ENCODE data around the gene GPR12. TPM values are rescaled to one million over a fixed set of nuclear protein-coding genes. Genes with fewer than 3 reads are reported as not detected.

Gene GPR12
- total and polyA plus RNA-seq, 2 donors (not counting 1 experiment from before 2014, with no cell fraction given), result not detected

DNA sequence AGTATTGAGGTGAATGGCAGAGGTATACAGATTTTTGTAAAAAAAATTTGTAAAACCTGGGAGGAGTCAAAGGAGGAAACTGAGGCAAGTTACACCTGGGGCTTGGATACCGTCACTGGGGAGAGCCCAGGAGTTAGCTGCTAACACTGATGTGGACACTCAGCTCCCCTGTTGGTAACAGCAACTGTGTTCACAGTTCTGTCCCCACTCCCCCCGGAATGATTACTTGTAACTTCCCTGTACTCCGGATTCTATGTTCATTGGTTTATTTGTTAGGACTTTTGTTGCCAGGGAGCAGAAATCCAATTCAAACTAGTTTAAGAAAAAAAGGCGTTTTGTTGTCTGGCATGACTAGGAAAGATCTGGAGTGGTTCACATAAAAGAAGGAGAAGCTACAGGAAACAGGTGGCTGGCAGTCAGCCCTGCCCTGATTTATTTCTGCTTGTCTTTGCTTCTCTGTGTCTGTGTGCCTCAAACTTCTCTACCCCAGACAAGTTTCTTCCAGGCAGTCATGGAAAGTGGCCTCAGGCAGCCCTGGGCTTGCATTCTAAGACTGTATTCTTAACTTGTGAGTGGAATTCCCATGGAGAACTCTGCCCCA is 2.3 kb upstream of the GPR12 start:
- ChIA-PET POLR2A (no interaction called here), CTCF (no interaction called here)
- H3K4me3 ChIP-seq (ENCODE audit: control extremely low read depth in 1 of 5, extremely low read depth in 1 of 5, insufficient read depth in 1 of 5, low read depth in 2 of 5, low read length in 4 of 5), result no peak overlapping the region
- no peak for TF ChIP-seq EZH2 (IDR thresholded peaks at IDR 0.05; ENCODE audit: borderline replicate concordance, insufficient read depth, low read depth, low read length, poor library complexity, severe bottlenecking)
- TF ChIP-seq, protein P1, sequence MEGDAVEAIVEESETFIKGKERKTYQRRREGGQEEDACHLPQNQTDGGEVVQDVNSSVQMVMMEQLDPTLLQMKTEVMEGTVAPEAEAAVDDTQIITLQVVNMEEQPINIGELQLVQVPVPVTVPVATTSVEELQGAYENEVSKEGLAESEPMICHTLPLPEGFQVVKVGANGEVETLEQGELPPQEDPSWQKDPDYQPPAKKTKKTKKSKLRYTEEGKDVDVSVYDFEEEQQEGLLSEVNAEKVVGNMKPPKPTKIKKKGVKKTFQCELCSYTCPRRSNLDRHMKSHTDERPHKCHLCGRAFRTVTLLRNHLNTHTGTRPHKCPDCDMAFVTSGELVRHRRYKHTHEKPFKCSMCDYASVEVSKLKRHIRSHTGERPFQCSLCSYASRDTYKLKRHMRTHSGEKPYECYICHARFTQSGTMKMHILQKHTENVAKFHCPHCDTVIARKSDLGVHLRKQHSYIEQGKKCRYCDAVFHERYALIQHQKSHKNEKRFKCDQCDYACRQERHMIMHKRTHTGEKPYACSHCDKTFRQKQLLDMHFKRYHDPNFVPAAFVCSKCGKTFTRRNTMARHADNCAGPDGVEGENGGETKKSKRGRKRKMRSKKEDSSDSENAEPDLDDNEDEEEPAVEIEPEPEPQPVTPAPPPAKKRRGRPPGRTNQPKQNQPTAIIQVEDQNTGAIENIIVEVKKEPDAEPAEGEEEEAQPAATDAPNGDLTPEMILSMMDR (IDR thresholded peaks at IDR 0.05), result no peak
- Mint-ChIP-seq H3K4me3 (no peak overlapping the region), H3K27me3 (peaks cover 62% of the 10 kb centered on the region), H3K4me1 (peaks cover 24% of the 10 kb centered on the region), H3K9me3 (ENCODE audit: insufficient read depth) (no peaks in the 10 kb centered on the region), H3K27ac (no peak overlapping the region)
- 92% methylated on average over 2 of the region's 4 CpGs for WGBS (ENCODE audit: insufficient coverage)
- no peaks in the 10 kb centered on the region for H4K20me1 ChIP-seq (ENCODE audit: control insufficient read depth, insufficient read depth, low read length, poor library complexity, severe bottlenecking)
- H3K36me3 ChIP-seq (replicated peaks in 1 of 2; ENCODE audit: control extremely low read depth in 1 of 2, control insufficient read depth in 1 of 2, extremely low read depth in 1 of 2, insufficient read depth in 2 of 2, low read length in 1 of 2), result no peaks in the 10 kb centered on the region
- ATAC-seq (ENCODE audit: low read depth), result no peak
- no peak overlapping the region for H3K9ac ChIP-seq (ENCODE audit: low read length)
- DNase-seq, result no peak
- H3K27me3 ChIP-seq (replicated peaks in 1 of 4; ENCODE audit: control extremely low read depth in 1 of 4, control insufficient read depth in 3 of 4, insufficient read depth in 4 of 4, low read length in 3 of 4), result peaks cover 0 to 34% (median 19%) of the 10 kb centered on the region in 4 experiments
- H3K4me1 ChIP-seq (ENCODE audit: control insufficient read depth in 2 of 2, insufficient read depth in 2 of 2, low read length in 2 of 2), result peaks cover 6 to 13% of the 10 kb centered on the region in 2 donors
- no peak overlapping the region for H3K27ac ChIP-seq (ENCODE audit: low read length in 2 of 2)
- no peaks in the 10 kb centered on the region for H3K79me2 ChIP-seq (ENCODE audit: control insufficient read depth, insufficient read depth, low read length)
- H3K9me3 ChIP-seq (ENCODE audit: control extremely low read depth in 1 of 3, control insufficient read depth in 2 of 3, insufficient read depth in 1 of 3, low read length in 2 of 3), result peaks cover 0 to 8% (median 0%) of the 10 kb centered on the region in 3 donors
- intact Hi-C loops (cut with micrococcal nuclease), result no loop called here
- no peak overlapping the region for H2AFZ ChIP-seq (ENCODE audit: insufficient read depth, low read depth, low read length, poor library complexity, severe bottlenecking)
- H3K4me2 ChIP-seq (replicated peaks; ENCODE audit: low read depth, low read length, poor library complexity, severe bottlenecking), result no peak overlapping the region

DNA sequence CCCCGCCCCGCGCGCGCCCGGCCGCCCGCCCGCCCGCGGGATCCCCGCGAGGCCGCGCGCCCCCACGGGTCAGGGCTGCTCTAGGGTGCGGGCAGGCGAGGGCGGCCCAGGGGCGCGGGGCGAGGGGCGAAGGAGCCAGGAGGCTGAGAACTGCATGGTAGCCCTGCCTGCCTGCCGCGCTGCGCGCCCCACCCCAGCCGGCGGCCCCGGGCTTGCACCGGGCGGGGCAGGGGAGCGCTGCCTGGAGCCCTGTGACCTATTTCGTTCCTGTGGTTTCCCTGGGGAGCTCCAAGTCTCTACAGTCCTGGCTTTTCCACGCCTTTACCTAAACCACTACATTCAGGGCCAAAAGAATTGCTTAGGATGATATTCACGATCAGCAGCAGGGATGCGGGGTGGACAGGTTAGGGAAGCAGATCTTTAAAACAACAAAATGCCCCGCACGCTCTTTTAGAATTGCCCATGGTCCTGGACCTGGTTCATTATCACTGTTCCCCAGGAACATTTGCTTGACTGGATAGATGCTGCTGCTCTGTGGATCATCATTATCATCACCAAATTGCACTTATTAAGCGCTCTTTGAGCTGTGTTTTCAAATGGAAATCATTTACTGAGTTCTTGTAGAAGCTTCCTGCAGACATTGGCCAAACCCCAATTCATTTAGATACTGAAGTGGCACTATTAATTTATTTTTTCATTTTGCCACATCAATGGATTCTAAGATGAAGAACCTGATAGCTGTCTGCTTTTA is 421 bp upstream of the GPR12 start:
- Mint-ChIP-seq H3K9me3 (ENCODE audit: insufficient read depth) (no peaks in the 10 kb centered on the region), H3K27ac (peak overlapping the region; percentile 43), H3K27me3 (peaks cover 67% of the 10 kb centered on the region), H3K4me1 (peaks cover 24% of the 10 kb centered on the region), H3K4me3 (peak overlapping the region; percentile 77)
- no peak overlapping the region for H2AFZ ChIP-seq (ENCODE audit: insufficient read depth, low read depth, low read length, poor library complexity, severe bottlenecking)
- H3K27ac ChIP-seq (ENCODE audit: low read length in 2 of 2), result no peak overlapping the region
- no peaks in the 10 kb centered on the region for H3K36me3 ChIP-seq (replicated peaks in 1 of 2; ENCODE audit: control extremely low read depth in 1 of 2, control insufficient read depth in 1 of 2, extremely low read depth in 1 of 2, insufficient read depth in 2 of 2, low read length in 1 of 2)
- H3K9me3 ChIP-seq (ENCODE audit: control extremely low read depth in 1 of 3, control insufficient read depth in 2 of 3, insufficient read depth in 1 of 3, low read length in 2 of 3), result peaks cover 0 to 8% (median 0%) of the 10 kb centered on the region in 3 donors
- WGBS (ENCODE audit: insufficient coverage), result 8% methylated on average over 35 of the region's 41 CpGs
- peak overlapping the region; percentile 27 for H3K4me2 ChIP-seq (replicated peaks; ENCODE audit: low read depth, low read length, poor library complexity, severe bottlenecking)
- no peak overlapping the region for H3K9ac ChIP-seq (ENCODE audit: low read length)
- ChIA-PET POLR2A (no interaction called here), CTCF (no interaction called here)
- no peak for ATAC-seq (ENCODE audit: low read depth)
- intact Hi-C loops (cut with micrococcal nuclease), result no loop called here
- H3K4me3 ChIP-seq (ENCODE audit: control extremely low read depth in 1 of 5, extremely low read depth in 1 of 5, insufficient read depth in 1 of 5, low read depth in 2 of 5, low read length in 4 of 5), result no peak overlapping the region
- DNase-seq, result no peak
- H3K27me3 ChIP-seq (replicated peaks in 1 of 4; ENCODE audit: control extremely low read depth in 1 of 4, control insufficient read depth in 3 of 4, insufficient read depth in 4 of 4, low read length in 3 of 4), result peaks cover 0 to 37% (median 26%) of the 10 kb centered on the region in 4 experiments
- peaks cover 6 to 13% of the 10 kb centered on the region in 2 donors for H3K4me1 ChIP-seq (ENCODE audit: control insufficient read depth in 2 of 2, insufficient read depth in 2 of 2, low read length in 2 of 2)
- H3K79me2 ChIP-seq (ENCODE audit: control insufficient read depth, insufficient read depth, low read length), result no peaks in the 10 kb centered on the region
- no peaks in the 10 kb centered on the region for H4K20me1 ChIP-seq (ENCODE audit: control insufficient read depth, insufficient read depth, low read length, poor library complexity, severe bottlenecking)
- TF ChIP-seq EZH2 (IDR thresholded peaks at IDR 0.05; ENCODE audit: borderline replicate concordance, insufficient read depth, low read depth, low read length, poor library complexity, severe bottlenecking), result no peak
- TF ChIP-seq, protein P1 (IDR thresholded peaks at IDR 0.05), result no peak
